Gastrocnemius medialis (tissue), 4 donors: ENCODE data around the gene MAN1C1.

ENCODE experiments used
- CTCF ChIP-seq, 5 experiments: fragments of 450-650 bp in 3 of 5; fragments of 200-600 bp in 2 of 5; sonication (generic) in 2 of 5; IDR thresholded peaks in 4 of 5; conservative IDR thresholded peaks in 1 of 5; 1 replicate in 4 of 5; 2 replicates in 1 of 5; pipeline ENCODE4 v1.5.1; 2016 to 2019; ENCODE audit warnings: antibody characterized with exemption in 5 of 5, mild to moderate bottlenecking in 3 of 5, moderate library complexity in 3 of 5
- POLR2A ChIP-seq, 2 donors: fragments of 450-650 bp; IDR thresholded peaks; one replicate each; pipeline ENCODE4 v1.6.1; 2017; ENCODE audit warnings: antibody characterized with exemption in 2 of 2, mild to moderate bottlenecking in 2 of 2, moderate library complexity in 2 of 2

GRCh38 chr1:25677193-25677773 lies 60.7 kb downstream of the MAN1C1 start:
- TF ChIP-seq CTCF (IDR thresholded peaks at IDR 0.05 in 4 of 5, conservative IDR thresholded peaks at IDR 0.05 in 1 of 5) (no peak), POLR2A (IDR thresholded peaks at IDR 0.05) (no peak)
